HepG2 (cell line): ENCODE results near the gene RGS14. TPM values are rescaled to one million over a fixed set of nuclear protein-coding genes. Genes with fewer than 3 reads are reported as not detected.
A peak's percentile ranks its signal among the peaks of the same experiment; 100 is the strongest.

Source experiments
- ATAC-seq: fragments of 200-7000 bp; cut with Tn5 transposase; 3 replicates; pipeline ENCODE4 v1.9.1; 2020; ENCODE audit warnings: mild to moderate bottlenecking, moderate library complexity
- BruUV-seq: library from RNA; stranded (reverse); fragments of 400-500 nt; replicated peaks from 2 replicates; lab custom pipeline; 2021; lab: Mats Ljungman, UMichigan
- CTCF ChIA-PET: fragments of 300-600 bp; formaldehyde crosslinking; extraction: SDS; loops from one replicate; lab custom pipeline; 2021; ENCODE audit warnings: low total read pairs, inconsistent platforms, low intra/inter-chr PET ratio; lab: Yijun Ruan, JAX
- POLR2A ChIA-PET: fragments of 350-600 bp; sonication (Branson Sonifier 250); formaldehyde crosslinking; loops from one replicate; lab custom pipeline; 2020; ENCODE audit warnings: antibody characterized with exemption, inconsistent platforms; lab: Yijun Ruan, JAX
- DNase-seq: peaks from one replicate; pipeline ENCODE4 v3.0.0-alpha.2; 2015; ENCODE audit warnings: low spot score
- FAIRE-seq: peaks from 3 replicates; lab custom pipeline; 2011; peaks lifted over from hg19 to GRCh38; lab: Jason Lieb, UNC
- H2AFZ ChIP-seq: one replicate; pipeline ENCODE4 v1.6.1; 2011; ENCODE audit warnings: low read length, inconsistent platforms
- H3K27ac ChIP-seq: fragments of 300-600 bp; 3 replicates; pipeline ENCODE4 v1.8.0; 2011; ENCODE audit warnings: mixed run types, mild to moderate bottlenecking, mixed read lengths, low read length, inconsistent platforms; ENCODE audit not compliant: insufficient read depth; ENCODE audit errors: extremely low read length
- H3K27me3 ChIP-seq, 2 experiments: fragments of 200-600 bp in 1 of 2; 2 replicates in 1 of 2; 3 replicates in 1 of 2; pipeline versions ENCODE4 v1.6.0 to v1.8.0; 2011; ENCODE audit warnings: low read length in 2 of 2, mild to moderate bottlenecking in 2 of 2, moderate library complexity in 2 of 2, inconsistent platforms in 1 of 2; ENCODE audit not compliant: insufficient read depth in 2 of 2, control insufficient read depth in 1 of 2
- H3K36me3 ChIP-seq, 2 experiments: fragments of 200-600 bp in 1 of 2; replicated peaks in 1 of 2; 2 replicates in 1 of 2; 3 replicates in 1 of 2; pipeline versions ENCODE4 v1.5.1 to v1.8.0; 2011; ENCODE audit warnings: low read length in 2 of 2, inconsistent platforms in 1 of 2; ENCODE audit not compliant: insufficient read depth in 2 of 2, control insufficient read depth in 1 of 2
- H3K4me1 ChIP-seq: 2 replicates; pipeline ENCODE4 v1.5.1; 2012; ENCODE audit warnings: low read length, inconsistent platforms; ENCODE audit not compliant: insufficient read depth
- H3K4me2 ChIP-seq: 2 replicates; pipeline ENCODE4 v1.6.0; 2011; ENCODE audit warnings: low read depth, low read length, inconsistent platforms
- H3K4me3 ChIP-seq, 3 experiments: fragments of 200-600 bp in 1 of 3; sonication (generic), shearing (Covaris generic) in 1 of 3; replicated peaks in 1 of 3; 2 replicates each; pipeline ENCODE4 v1.5.1; 2011 to 2016; ENCODE audit warnings: low read length in 3 of 3, inconsistent platforms in 2 of 3, low read depth in 2 of 3, mild to moderate bottlenecking in 2 of 3, control low read depth in 1 of 3, mixed read lengths in 1 of 3; ENCODE audit not compliant: insufficient read depth in 1 of 3
- H3K79me2 ChIP-seq: one replicate; pipeline ENCODE4 v1.6.1; 2011; ENCODE audit warnings: low read length, inconsistent platforms; ENCODE audit not compliant: insufficient read depth
- H3K9ac ChIP-seq: 2 replicates; pipeline ENCODE4 v1.6.0; 2011; ENCODE audit warnings: mild to moderate bottlenecking, low read depth, low read length, inconsistent platforms; ENCODE audit not compliant: insufficient read depth
- H3K9me3 ChIP-seq: 2 replicates; pipeline ENCODE4 v1.5.1; 2012; ENCODE audit warnings: mild to moderate bottlenecking, low read length
- H4K20me1 ChIP-seq: 2 replicates; pipeline ENCODE4 v1.6.0; 2011; ENCODE audit warnings: inconsistent platforms, mild to moderate bottlenecking, low read length, moderate library complexity; ENCODE audit not compliant: insufficient read depth
- HNRNPLL ChIP-seq: fragments of 200-400 bp; formaldehyde crosslinking; IDR thresholded peaks from 2 replicates; pipeline ENCODE4 v1.6.1; 2017; ENCODE audit warnings: mild to moderate bottlenecking, low read depth, low read length; ENCODE audit not compliant: poor library complexity, severe bottlenecking
- IKZF1 ChIP-seq: fragments of 450-650 bp; IDR thresholded peaks from 2 replicates; pipeline ENCODE4 v1.7.1; 2016
- KLF12 ChIP-seq: sonication (generic); formaldehyde crosslinking; IDR thresholded peaks from 2 replicates; pipeline ENCODE4 v1.4.0; 2020; ENCODE audit warnings: missing genetic modification reagents, borderline replicate concordance
- RAD51 ChIP-seq: fragments of 450-650 bp; IDR thresholded peaks from 2 replicates; pipeline ENCODE4 v1.6.1; 2016; ENCODE audit warnings: borderline replicate concordance
- RBFOX2 ChIP-seq: fragments of 200-400 bp; formaldehyde crosslinking; IDR thresholded peaks from 2 replicates; pipeline ENCODE4 v1.6.1; 2017; ENCODE audit warnings: low read depth, mild to moderate bottlenecking, low read length
- SIX4 ChIP-seq: sonication (generic); formaldehyde crosslinking; IDR thresholded peaks from 2 replicates; pipeline ENCODE4 v1.4.0; 2020; ENCODE audit warnings: missing genetic modification reagents
- SRSF9 ChIP-seq: fragments of 200-400 bp; formaldehyde crosslinking; IDR thresholded peaks from 2 replicates; pipeline ENCODE4 v1.6.1; 2018; ENCODE audit warnings: borderline replicate concordance, mild to moderate bottlenecking, low read depth, low read length; ENCODE audit not compliant: insufficient read depth, poor library complexity, severe bottlenecking
- ZBTB7A ChIP-seq: sonication (generic); formaldehyde crosslinking; IDR thresholded peaks from 2 replicates; pipeline ENCODE4 v1.8.0; 2022; ENCODE audit warnings: mild to moderate bottlenecking, missing genetic modification reagents
- ZNF224 ChIP-seq: sonication (generic); formaldehyde crosslinking; IDR thresholded peaks from 2 replicates; pipeline ENCODE4 v1.5.0; 2020; ENCODE audit warnings: mild to moderate bottlenecking, missing genetic modification reagents
- ZNF256 ChIP-seq: sonication (generic); formaldehyde crosslinking; conservative IDR thresholded peaks from 2 replicates; pipeline ENCODE4 v1.4.0; 2020; ENCODE audit warnings: missing genetic modification reagents
- ZNF382 ChIP-seq: sonication (generic); formaldehyde crosslinking; IDR thresholded peaks from 2 replicates; pipeline ENCODE4 v1.5.0; 2020; ENCODE audit warnings: missing genetic modification reagents, mild to moderate bottlenecking, borderline replicate concordance
- WGBS: methylation state at CpG from one replicate; pipeline ENCODE4 v1.1.6; 2017; ENCODE audit warnings: low lambda C conversion rate; 5-methylcytosine and 5-hydroxymethylcytosine counted together
- in situ Hi-C: cut with HindIII; loops from 2 replicates; pipeline ENCODE4 v1.10.0; 2017; ENCODE audit warnings: low pct_unique_long_range_greater_than_20kb; ENCODE audit not compliant: extremely low pct_ligation_motif_present
- intact Hi-C: fragments of 100-400 bp; cut with micrococcal nuclease; formaldehyde crosslinking; loops from one replicate; pipeline ENCODE4 v1.10.0; 2022; ENCODE audit not compliant: unreplicated experiment
- polyA plus RNA-seq, 8 experiments: library from polyadenylated mRNA; depleted of rRNA in 3 of 8; stranded (reverse) in 7 of 8; unstranded in 1 of 8; fragments of >200 nt; fragmentation: Illumina TruSeq in 4 of 8; extraction: Trizol in 4 of 8; gene quantifications; 2 replicates each; pipeline versions ENCODE4 v1.2.1 to v1.2.3, GENCODE V29; 2011 to 2016; ENCODE audit warnings: low read depth in 4 of 8, missing spikeins in 1 of 8, mixed read lengths in 1 of 8; ENCODE audit not compliant: insufficient read depth in 1 of 8
- total RNA-seq, 5 experiments: library from RNA; depleted of rRNA; stranded (reverse); fragments of >200 nt; fragmentation: Illumina TruSeq; extraction: Trizol; gene quantifications; 2 replicates each; pipeline ENCODE4 v1.2.3, GENCODE V29; 2016; ENCODE audit warnings: low read depth in 1 of 5

The RGS14 gene
- total and polyA plus RNA-seq, 2 of the 13 experiments (the other 11 are each of a cell fraction or from before 2014, with no cell fraction given), result 11.1 to 17.2 TPM

GRCh38 chr5:177332031-177332895 lies 25.5 kb upstream of the RGS14 start:
- in situ Hi-C loops, result no loop called here
- no peak overlapping the region for H3K4me2 ChIP-seq
- WGBS, result 98% methylated on average over 28 of the region's 35 CpGs
- no peaks in the 10 kb centered on the region for H3K27me3 ChIP-seq
- no peak for FAIRE-seq
- H3K36me3 ChIP-seq, result peaks cover 36 to 77% of the 10 kb centered on the region in 2 experiments
- ATAC-seq, result no peak
- H3K9me3 ChIP-seq, result no peaks in the 10 kb centered on the region
- H3K27ac ChIP-seq, result no peak overlapping the region
- peaks cover 16% of the 10 kb centered on the region for H3K4me1 ChIP-seq
- no peak overlapping the region for H3K4me3 ChIP-seq
- POLR2A ChIA-PET, result no interaction called here
- TF ChIP-seq KLF12, result no peak
- 0 out of 2 replicates have a peak, but pooled peaks have one; percentile 23 for TF ChIP-seq RBFOX2
- peak; percentile 6 for TF ChIP-seq HNRNPLL
- no peak for TF ChIP-seq ZBTB7A (CRISPR knock-in tag)
- no peak for TF ChIP-seq ZNF382 (CRISPR knock-in tag)
- TF ChIP-seq IKZF1, result no peak
- TF ChIP-seq SRSF9, result no peak
- no peak for TF ChIP-seq ZNF224 (CRISPR knock-in tag)
- no peak for TF ChIP-seq ZNF256 (CRISPR knock-in tag)
- TF ChIP-seq RAD51, result no peak
- TF ChIP-seq SIX4 (CRISPR knock-in tag), result no peak
- no peak overlapping the region for H3K9ac ChIP-seq
- BruUV-seq, result no TSS peak
- H3K79me2 ChIP-seq, result no peaks in the 10 kb centered on the region
- H4K20me1 ChIP-seq, result 0 out of 2 replicates have a peak, but pooled peaks cover 3% of the 10 kb centered on the region
- CTCF ChIA-PET, result no interaction called here
- no peak overlapping the region for H2AFZ ChIP-seq
- DNase-seq, result no peak
- intact Hi-C loops, result no loop called here
